COR-L47 (cell line): ENCODE results near the gene TGM4.

Experiments used
- DNase-seq: peaks from one replicate; lab custom pipeline; 2025; lab: John Stamatoyannopoulos, UW

Gene TGM4

GRCh38 chr3:44954962-44955361 is 80.6 kb downstream of the TGM4 start:
- no peak for DNase-seq

- no peak for DNase-seq
These were observed 81.5 kb downstream of the TGM4 start for GRCh38 chr3:44955917-44956316.

- no peak for DNase-seq
These were observed 83.6 kb downstream of the TGM4 start for GRCh38 chr3:44957986-44958385.

GRCh38 chr3:44958386-44958785 is 84.0 kb downstream of the TGM4 start:
- no peak for DNase-seq

- DNase-seq = no peak
These were observed 86.1 kb downstream of the TGM4 start for GRCh38 chr3:44960387-44961026.

- DNase-seq = no peak
These were observed 87.5 kb downstream of the TGM4 start for GRCh38 chr3:44961888-44962287.

GRCh38 chr3:44962621-44963393 is 88.4 kb downstream of the TGM4 start:
- DNase-seq = peak; percentile 6

GRCh38 chr3:44963571-44964325 is 89.3 kb downstream of the TGM4 start:
- DNase-seq = no peak
